HG03280 (cell line): Measurements from ENCODE around the gene CCL15.
"Not testable (repeated sequence)": the region's sequence is repeated elsewhere in the genome, so short reads cannot be mapped to it uniquely, and the experiment has no call there.

Source experiments
- ATAC-seq: cut with Tn5 transposase; IDR thresholded peaks from one replicate; pipeline ENCODE4 v1.9.1; 2021; ENCODE audit warnings: mild to moderate bottlenecking, moderate library complexity; ENCODE audit not compliant: unreplicated experiment

CCL15 gene

DNA sequence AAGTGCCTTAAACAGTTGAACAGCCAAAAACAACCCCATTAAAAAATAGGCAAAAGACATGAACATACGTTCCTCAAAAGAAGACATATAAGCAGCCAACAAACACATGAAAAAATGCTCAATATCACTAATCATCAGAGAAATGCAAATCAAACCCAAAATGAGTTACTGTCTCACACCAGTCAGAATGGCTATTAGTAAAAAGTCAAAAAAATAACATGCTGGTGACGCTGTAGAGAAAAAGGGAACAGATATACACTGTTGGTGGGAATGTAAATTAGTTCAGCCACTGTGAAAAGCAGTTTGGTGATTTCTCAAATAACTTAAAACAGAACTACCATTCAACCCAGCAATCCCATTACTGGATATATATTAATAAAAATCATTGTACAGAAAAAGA is 6.0 kb downstream of the CCL15 start:
- ATAC-seq = not testable (repeated sequence)

DNA sequence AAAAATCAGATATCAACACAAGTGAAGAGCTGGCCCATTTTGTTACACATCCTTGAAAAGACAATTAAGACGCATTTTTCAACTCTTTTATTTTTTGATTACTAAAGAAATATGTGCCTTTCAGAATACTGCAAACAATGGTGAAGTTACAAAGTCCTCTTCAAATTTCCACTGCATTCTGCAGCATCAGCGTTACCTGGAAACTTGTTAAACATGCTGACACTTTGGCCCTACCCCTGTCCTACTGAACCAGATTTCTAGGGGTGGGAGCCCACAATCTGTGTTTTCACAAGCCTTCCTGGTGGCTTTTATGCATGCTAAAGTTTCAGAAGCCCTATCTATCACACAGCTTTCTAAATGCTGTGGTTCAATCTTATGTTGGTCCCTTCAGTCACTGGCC is 10.3 kb downstream of the CCL15 start:
- no peak for ATAC-seq

DNA sequence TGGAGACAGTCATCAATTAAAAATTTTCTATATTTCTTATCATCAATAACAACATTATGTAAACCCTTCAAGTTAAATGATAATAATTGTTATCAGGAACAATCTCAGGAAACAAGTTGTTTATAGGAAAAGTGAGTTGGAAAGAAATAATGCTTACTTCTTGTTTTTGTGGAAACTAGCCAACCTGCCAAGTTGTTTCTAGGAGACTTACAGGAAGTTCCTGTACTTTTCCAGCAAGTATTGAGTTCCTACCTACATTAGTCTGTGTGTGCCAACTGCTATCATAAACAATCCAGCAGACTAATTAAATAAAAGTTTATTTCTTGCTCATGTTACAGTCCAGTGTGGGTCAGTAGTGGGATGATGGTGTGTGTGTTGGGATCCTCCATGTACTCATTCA is 13.2 kb downstream of the CCL15 start:
- ATAC-seq = no peak

DNA sequence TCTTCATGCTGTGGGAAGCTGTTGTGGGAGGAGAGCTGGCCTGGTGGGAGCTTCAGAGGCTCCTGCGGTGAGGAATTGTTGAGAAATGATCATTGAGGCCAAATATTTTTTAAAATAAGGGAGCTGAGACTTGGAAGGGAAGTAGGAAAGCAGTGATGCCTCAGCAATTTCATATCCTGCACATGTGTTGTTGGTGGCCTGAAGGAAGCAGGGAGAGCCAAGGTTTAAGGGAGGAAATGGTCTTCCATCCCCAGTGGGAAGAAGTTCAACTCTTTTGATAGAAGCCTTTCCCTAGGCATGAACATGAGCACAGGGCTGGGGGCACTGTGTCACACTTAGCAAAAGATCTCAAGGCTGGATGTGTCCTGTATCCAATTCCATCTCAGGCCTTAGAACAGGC is 14.7 kb downstream of the CCL15 start, which contains the start of gene CCL14:
Gene CCL14, minus strand, starts transcription at position 87 of the 400 bp plus-strand sequence. Its CDS starts 80 bp downstream, at position 7.
- ATAC-seq = no peak

DNA sequence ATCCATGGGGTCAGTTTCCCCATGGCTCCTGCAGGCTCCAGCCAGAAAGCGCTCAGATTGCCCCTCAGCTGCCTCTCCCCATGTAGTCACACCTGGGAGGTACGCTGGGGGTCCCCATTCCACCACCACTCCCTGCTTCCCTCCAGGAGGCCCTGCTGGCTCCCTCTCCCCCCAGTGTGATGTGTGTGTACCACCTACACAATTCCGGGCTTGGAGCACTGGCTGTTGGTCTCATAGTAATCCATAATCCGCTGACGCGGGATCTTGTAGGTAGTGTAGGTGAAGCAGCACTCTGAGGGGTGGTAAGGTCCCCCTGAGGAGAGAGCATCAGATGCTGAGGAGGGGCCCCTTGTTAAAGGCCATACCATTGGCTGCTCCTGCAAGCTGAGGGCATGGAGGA is 17.2 kb downstream of the CCL15 start:
- ATAC-seq = no peak

DNA sequence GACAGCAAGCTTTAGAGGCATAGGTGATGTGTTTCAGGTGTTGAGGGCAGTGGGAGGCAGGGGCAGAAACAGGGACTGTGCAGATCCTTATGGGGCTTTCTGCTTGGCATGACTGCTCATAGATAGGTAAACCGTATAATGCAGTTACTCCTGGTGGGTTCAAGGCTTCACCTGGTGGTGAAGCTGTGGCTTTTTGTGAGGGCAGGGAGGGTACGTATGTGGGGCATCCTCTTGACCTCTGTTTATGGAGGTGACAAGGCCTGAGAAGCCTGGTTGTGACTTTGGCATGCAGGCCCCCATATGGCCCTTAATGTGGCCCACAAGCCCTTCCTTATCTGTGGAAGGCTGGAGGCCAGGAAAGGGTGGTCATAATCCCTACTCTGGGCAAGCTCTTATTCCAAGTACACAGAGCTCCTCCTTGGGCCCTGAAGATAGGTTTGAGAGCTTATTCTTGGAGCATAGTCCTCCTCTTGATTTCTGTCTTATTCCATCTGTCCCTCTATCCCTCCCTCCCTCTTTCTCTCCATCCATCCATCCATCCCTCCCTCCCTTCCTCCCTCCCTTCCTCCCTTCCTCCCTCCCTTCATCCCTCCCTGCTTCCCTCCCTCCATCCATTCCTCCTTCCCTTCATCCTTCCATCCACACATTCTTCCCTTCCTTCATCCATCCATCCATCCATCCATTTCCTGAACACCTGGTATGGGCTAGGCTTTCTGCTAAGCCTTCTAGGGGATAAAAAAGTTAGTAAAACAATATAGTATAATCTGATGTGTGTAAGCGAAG is 18.8 kb downstream of the CCL15 start:
- ATAC-seq = no peak

DNA sequence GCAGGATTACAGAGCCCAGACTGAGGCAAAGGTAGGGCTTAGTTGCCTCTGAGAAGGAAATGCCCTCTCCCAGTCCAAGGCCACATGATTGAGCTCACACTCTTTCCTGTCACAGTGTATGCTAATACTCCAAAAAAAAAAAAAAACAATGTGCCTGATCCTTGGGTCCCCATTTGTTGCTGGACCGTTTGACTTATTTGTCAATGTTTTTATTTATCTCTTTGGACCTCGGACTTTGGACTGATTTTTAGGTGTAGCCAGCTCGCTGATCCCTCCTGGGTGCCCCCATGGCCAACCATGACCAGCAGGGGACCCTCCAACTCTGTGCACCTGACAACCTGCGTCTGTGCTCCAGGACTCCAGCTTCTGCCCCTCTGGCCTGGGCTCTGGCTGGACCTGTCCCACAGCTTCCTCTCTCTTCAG is 19.4 kb downstream of the CCL15 start:
- ATAC-seq = no peak

DNA sequence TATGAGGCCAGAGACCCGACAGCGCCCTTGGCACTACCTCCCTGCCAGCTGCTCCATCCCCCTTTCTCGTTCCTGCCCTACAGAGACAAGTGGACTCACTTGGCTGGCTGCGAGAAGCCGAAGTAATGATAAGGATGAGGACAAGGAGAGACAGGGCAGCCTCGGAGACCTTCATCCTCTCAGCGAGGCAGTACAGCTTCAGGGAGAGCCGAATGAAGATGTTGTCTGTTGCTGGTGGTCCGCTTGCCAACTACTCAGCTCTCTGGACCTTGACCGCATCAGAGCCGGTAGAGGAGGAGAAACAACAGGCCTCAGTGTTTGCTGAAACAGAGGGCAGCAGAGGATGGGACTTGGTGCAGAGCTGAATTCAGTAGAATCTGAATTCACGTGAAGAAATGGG is 20.1 kb downstream of the CCL15 start, which contains the start of gene CCL16:
Gene CCL16, minus strand, starts transcription at position 252 of the 400 bp plus-strand sequence. Its CDS starts 77 bp downstream, at position 175.
- no peak for ATAC-seq

DNA sequence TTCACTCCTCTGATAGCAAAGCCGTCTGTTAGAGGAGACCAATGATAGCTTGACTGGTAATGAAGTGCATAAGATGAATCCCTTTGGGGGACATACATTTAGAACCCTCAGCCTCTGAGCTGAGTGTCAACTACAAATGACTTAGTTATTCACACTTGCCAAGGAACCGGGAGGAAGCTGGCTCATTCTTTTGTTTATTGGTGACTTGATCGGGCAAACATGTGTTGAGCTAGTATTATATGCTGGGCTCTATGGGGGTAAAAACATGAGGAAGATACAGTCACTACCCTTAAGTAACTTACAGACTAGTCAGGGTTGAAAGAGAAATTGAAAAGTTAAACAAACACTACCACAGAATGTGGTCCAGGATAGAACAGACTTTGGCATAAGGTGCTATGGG is 23.0 kb downstream of the CCL15 start:
- no peak for ATAC-seq

DNA sequence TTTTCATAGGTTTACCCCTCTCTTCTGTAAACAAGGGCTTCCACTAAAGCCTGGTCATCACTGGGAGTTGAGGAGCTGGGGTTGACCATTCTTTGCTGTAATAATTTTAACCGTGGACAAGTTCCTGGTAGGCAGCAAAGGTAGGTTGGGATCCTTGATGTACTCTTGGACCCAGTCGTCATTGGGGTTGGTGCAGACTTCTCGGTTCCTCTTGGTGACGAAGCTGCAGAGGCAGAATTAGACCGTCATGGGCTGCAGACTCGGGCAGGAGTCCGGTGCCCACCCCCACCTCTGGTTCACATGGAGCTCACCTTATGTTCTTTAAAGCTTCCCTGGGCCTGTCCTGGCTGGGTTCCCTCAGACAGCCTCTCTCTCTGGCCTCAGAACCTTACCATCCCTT is 23.8 kb downstream of the CCL15 start:
- ATAC-seq = no peak

DNA sequence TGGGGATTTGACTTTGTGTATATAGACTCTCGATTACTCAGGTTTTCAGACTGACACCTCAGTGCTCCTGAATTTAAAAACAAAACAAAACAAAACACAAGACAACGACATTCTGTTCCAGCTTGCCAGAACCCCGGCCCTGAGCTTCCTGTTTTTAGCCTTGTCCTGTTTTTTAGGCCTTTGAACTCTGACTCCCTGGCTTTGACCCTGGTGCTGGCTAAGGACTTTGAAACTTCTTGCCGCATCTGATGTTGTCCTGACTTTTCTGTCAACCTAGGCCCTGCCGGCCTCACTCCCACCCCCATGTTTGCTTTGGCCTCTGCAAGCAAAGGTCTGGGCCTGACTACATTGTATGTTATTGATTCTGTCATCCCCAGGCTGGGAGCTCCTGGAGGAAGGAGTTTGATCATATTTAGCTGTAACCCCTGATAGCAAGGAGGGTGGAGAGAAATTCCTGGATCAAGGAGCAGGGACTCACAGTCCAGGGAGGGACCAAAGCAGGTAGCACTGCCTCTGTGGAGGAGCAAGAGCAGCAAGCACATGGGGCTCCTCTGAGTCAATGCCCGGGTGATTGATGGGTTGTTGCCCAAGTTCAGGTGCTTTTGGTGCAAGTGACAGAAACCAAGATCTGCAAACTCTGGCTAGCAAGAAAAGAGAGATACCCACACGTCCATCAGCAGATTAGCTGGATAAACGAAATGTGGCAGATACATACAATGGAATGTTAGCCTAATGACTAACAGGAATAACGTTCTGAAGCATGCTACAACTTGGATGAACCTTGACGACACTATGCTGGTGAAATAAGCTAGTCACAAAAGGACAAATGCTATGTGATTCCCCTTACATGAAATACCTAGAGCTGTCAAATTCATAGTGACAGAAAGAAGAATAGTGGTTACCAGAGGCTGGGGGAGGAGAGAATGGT is 27.8 kb downstream of the CCL15 start:
- no peak for ATAC-seq

DNA sequence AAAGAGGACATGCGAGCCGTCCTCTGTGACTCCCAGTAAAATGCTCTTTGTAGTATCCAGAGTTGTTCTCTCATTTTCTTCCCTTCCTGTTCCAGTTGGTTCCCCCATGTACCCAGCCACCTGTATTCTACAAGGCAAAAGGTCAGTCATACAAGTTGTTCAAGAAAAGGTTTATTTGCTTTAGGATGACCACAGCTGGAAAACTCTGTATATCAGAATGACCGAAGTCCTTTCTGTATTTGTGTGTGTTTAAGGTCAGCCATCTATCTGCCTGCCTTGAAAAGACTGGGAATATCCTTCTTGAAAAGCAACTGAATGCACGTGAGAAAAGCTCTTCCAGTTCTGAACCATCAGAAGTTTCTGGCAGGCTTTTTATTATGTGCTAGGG is 28.4 kb downstream of the CCL15 start:
- no peak for ATAC-seq

DNA sequence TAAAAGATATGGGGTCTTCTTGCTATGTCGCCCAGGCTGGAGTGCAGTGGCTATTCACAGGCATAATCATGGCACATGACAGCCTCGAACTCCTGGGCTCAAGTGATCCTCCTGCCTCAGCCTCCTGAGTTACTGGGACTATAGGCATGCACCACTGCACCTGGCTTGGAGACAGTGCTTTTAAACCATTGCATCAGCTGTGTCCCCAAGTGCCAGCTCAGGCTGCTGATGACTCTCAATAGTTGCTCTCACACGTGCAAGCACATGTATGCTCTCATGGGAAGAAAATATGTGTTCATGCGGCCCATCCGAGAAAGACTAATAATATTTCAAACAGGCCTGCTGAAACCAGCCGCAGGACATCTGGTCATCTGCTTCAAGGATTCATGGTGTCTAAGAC is 28.8 kb downstream of the CCL15 start:
- no peak for ATAC-seq

DNA sequence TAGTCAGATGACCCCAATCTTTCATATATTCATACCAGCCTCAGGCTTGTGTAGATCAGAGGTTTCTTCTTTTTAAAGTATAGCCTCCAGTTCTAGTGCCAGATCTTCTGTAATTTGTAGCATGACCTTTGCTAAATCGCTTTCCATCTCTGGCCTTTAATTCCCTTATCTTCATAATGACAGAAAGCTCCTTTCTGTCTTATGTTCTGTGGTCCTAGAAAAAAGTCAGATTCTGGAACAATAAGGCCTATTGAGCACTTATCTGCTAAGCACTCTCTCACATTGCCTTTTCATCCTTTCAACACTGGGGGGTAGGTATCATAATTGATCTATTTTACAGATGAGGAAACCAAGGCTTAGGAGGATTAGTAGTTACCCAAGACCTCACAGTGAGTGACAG is 29.3 kb downstream of the CCL15 start:
- ATAC-seq = no peak

DNA sequence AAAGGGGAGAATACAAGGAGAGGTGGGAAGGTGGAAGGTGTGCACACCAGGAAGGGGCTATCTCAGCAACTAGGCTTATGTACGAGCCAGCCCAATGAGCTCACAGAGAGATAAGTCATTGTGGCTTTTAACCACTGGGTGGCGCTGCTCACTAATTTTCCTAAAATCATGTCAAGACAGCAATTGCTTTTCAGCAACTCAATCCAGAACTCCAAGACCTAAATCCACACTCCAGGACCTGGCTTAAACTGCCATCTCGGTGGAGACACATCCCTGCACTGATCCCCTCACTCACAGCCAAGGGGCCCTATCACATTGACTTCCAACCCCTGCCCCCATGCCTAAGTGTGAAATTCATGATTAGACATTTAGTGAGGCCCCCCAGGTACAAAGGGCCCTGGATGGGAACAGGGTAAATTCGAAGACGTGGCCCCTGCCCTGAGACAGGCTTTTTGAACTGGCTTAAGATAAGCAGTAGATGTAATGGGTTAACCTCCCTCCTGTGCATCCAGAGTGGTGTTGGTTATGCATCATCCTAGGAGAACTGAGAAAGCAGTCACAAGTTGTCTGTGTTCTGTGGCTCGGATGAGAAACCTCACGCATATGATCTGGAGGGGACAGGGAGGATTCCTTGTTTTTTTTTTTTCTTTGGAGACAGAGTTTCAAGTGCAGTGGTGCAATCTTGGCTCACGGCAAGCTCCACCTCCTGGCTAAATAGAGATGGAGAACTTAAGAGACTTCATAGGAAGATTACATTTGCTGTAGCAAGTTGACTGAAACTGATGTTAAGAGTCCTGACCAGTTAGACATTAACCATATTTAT is 31.6 kb downstream of the CCL15 start:
- no peak for ATAC-seq

DNA sequence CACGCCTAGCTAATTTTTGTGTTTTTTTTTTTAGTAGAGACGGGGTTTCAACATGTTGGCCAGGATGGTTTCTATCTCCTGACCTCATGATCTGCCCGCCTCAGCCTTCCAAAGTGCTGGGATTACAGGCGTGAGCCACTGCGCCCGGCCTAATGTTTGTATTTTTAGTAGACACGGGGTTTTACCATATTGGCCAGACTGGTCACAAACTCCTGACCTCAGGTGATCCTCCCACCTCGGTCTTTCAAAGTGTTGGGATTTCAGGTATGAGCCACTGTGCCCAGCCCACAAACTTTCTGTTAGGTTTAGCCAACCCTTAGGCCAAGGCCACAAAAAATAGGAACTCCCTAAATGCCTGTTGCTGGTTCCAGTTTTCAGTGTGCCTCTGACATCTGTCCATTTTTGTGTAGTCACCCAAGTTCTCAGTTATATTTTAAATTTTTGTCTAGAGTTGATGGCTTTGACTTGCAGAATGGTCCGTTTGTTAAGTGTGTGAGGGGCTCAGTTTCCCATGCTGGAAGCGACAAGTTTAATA is 32.8 kb downstream of the CCL15 start:
- ATAC-seq = no peak

DNA sequence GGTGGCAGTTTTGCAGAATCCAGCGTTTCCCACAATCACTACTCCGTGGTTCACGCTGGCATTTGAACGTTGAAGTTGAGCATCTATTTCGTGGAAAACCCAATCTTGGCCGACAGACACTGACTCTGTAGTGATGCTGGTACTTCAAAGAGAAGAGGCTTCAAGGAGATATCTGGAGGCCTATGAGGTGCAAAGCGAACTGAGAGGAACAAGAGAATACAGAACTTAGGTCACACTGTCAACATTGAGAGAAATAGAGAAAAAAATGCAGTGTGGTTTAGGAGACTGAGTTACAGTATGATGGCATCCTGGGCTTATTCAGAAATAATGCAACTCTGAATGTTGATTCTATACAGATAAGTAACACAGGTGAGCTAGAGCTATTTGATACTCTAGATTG is 36.1 kb downstream of the CCL15 start:
- ATAC-seq = no peak

DNA sequence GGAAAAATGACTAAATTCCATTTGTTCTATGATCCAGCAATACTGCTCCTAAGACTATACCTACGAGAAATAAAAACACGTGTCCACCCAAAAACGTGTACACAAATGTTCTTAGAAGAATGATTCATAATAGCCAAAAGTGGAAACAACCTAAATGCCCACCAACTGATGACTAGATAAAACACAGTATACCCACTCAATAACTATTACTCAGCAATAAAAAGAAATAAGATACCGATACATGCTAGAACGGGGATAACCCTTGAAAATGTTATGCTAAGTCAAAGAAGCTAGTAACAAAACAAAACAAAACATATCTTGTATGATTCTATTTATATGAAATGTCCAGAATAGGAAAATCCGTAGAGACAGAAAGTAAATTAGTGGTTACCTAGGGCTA is 37.7 kb downstream of the CCL15 start:
- no peak for ATAC-seq

DNA sequence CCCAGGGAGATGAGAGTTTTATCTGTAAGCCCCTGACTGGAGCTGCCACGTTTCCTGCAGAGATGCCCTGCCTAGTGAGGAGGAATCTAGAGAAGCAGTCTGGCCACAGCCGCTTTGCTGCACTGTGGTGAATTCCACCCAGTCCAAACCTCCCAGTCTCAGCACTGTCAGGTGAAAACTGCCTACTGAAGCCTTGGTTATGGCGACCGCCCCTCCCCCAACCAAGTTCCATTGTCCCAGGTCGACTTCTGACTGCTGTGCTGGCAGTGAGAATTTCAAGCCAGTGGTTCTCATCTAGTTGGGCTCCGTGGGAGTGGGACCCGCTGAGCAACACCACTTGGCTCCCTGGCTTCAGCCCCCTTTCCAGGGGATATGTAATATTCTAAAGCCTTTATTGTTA is 47.6 kb downstream of the CCL15 start:
- no peak for ATAC-seq

DNA sequence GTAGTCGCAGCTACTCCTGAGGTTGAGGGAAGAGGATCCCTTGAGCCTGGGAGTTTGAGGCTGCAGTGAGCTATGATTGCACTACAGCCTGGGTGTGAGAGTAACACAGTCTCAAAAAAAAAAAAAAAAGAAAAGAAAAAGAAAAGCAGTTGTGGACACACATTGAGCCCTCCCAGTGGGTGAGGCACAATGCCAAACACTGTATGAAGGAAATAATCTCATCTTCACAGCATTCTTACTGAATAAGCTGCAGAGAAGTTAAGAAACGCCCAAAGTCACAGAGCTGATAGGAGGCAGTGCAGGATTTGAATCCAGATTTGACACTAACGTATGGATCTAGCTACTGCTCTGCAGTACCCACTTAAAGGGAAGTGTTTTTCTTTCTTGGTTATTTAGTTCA is 52.0 kb downstream of the CCL15 start:
- no peak for ATAC-seq

DNA sequence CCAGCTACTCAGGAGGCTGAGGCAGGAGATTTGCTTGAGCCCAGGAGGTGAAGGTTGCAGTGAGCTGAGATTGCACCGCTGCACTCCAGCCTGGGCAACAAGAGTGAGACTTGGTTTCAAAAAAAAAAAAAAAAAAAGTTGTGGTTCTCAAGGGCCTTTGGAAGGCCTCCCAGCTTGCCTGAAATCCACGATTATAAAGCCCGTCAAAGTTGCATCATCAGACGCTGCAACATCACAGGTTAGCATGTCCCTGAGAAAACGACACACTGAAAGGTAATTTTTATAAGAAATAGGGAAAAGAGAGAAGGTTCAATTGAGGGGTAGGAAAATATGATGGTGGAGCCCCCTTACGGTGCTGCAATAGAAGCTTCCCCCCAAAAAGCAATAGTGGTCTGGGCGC is 53.3 kb downstream of the CCL15 start:
- no peak for ATAC-seq
